K562 (cell line): Measurements from ENCODE around the gene TNIK. TPM values are rescaled to one million over a fixed set of nuclear protein-coding genes. Genes with fewer than 3 reads are reported as not detected.

ENCODE experiments used
- ATAC-seq: fragments of 200-7000 bp; cut with Tn5 transposase; 3 replicates; pipeline ENCODE4 v1.9.1; 2020; ENCODE audit warnings: moderate library complexity
- BruUV-seq: library from RNA; stranded (reverse); fragments of 400-500 nt; replicated peaks from 2 replicates; lab custom pipeline; 2021; lab: Mats Ljungman, UMichigan
- CTCF ChIA-PET: fragments of 300-600 bp; formaldehyde crosslinking; extraction: SDS; loops from one replicate; lab custom pipeline; 2021; ENCODE audit warnings: low intra/inter-chr PET ratio; lab: Yijun Ruan, JAX
- POLR2A ChIA-PET: fragments of 300-600, 350-650 bp; sonication (Branson Sonifier 250); formaldehyde crosslinking; extraction: SDS; loops from one replicate; lab custom pipeline; 2021; ENCODE audit warnings: antibody characterized with exemption, inconsistent platforms; lab: Yijun Ruan, JAX
- DNase-seq, 4 experiments: peaks; one replicate each; pipeline versions ENCODE4 v3.0.0 to v3.0.0-alpha.2; 2011 to 2018; ENCODE audit warnings: low spot score in 3 of 4, mixed read lengths in 3 of 4; ENCODE audit errors: extremely low read depth in 1 of 4
- FAIRE-seq: peaks from 2 replicates; lab custom pipeline; 2011; peaks lifted over from hg19 to GRCh38; lab: Jason Lieb, UNC
- H2AFZ ChIP-seq: 2 replicates; pipeline ENCODE4 v1.6.0; 2011; ENCODE audit warnings: low read depth, low read length, control low read depth, inconsistent platforms
- H3K27ac ChIP-seq: fragments of 200-600 bp; 3 replicates; pipeline ENCODE4 v1.8.0; 2011; ENCODE audit warnings: low read depth, mild to moderate bottlenecking, control low read depth, inconsistent platforms, low read length, moderate library complexity, mixed read lengths; ENCODE audit errors: extremely low read depth
- H3K27me3 ChIP-seq, 2 experiments: fragments of 300-600 bp in 1 of 2; 2 replicates in 1 of 2; 3 replicates in 1 of 2; pipeline versions ENCODE4 v1.6.0 to v1.8.0; 2011; ENCODE audit warnings: inconsistent platforms in 2 of 2, low read length in 2 of 2, mild to moderate bottlenecking in 1 of 2, mixed read lengths in 1 of 2, moderate library complexity in 1 of 2; ENCODE audit not compliant: control insufficient read depth in 2 of 2, insufficient read depth in 2 of 2
- H3K36me3 ChIP-seq: fragments of 300-600 bp; 3 replicates; pipeline ENCODE4 v1.8.0; 2011; ENCODE audit warnings: mild to moderate bottlenecking, low read length, inconsistent platforms; ENCODE audit not compliant: control insufficient read depth, insufficient read depth
- H3K4me1 ChIP-seq, 2 experiments: fragments of 200-600 bp in 1 of 2; replicated peaks in 1 of 2; 2 replicates in 1 of 2; 3 replicates in 1 of 2; pipeline versions ENCODE4 v1.5.1 to v1.8.0; 2011; ENCODE audit warnings: inconsistent platforms in 2 of 2, low read length in 2 of 2, mild to moderate bottlenecking in 1 of 2, mixed read lengths in 1 of 2, moderate library complexity in 1 of 2; ENCODE audit not compliant: control insufficient read depth in 2 of 2, insufficient read depth in 2 of 2
- H3K4me2 ChIP-seq: 2 replicates; pipeline ENCODE4 v1.6.1; 2011; ENCODE audit warnings: low read length, control low read depth, inconsistent platforms, mixed read lengths; ENCODE audit not compliant: insufficient read depth
- H3K4me3 ChIP-seq: fragments of 200-600 bp; sonication (generic), shearing (Covaris generic); 2 replicates; pipeline ENCODE4 v1.5.1; 2016; ENCODE audit warnings: control low read depth, inconsistent platforms
- H3K79me2 ChIP-seq: fragments of 200-600 bp; 3 replicates; pipeline ENCODE4 v1.8.0; 2011; ENCODE audit warnings: low read length, inconsistent platforms; ENCODE audit not compliant: control insufficient read depth, insufficient read depth
- H3K9ac ChIP-seq, 2 experiments: 2 replicates each; pipeline versions ENCODE4 v1.6.0 to v1.6.1; 2011; ENCODE audit warnings: low read depth in 2 of 2, low read length in 2 of 2, control low read depth in 1 of 2, inconsistent platforms in 1 of 2, mild to moderate bottlenecking in 1 of 2, mixed read lengths in 1 of 2; ENCODE audit not compliant: insufficient read depth in 1 of 2
- H3K9me1 ChIP-seq: one replicate; pipeline ENCODE4 v1.6.0; 2011; ENCODE audit warnings: inconsistent platforms, mild to moderate bottlenecking, low read length, moderate library complexity; ENCODE audit not compliant: control insufficient read depth, insufficient read depth
- H3K9me3 ChIP-seq: replicated peaks from 2 replicates; pipeline ENCODE4 v1.5.1; 2011; ENCODE audit warnings: low read depth, low read length, inconsistent platforms; ENCODE audit not compliant: control insufficient read depth, insufficient read depth
- H4K20me1 ChIP-seq: replicated peaks from 2 replicates; pipeline ENCODE4 v1.6.1; 2011; ENCODE audit warnings: low read length, inconsistent platforms, mixed read lengths; ENCODE audit not compliant: control insufficient read depth, insufficient read depth
- BCOR ChIP-seq: fragments of 450-650 bp; IDR thresholded peaks from 2 replicates; pipeline ENCODE4 v1.6.1; 2016
- CBX3 ChIP-seq, 2 experiments: IDR thresholded peaks; 1 replicate in 1 of 2; 2 replicates in 1 of 2; pipeline ENCODE4 v1.6.1; 2012; ENCODE audit warnings: inconsistent platforms in 2 of 2, low read length in 2 of 2, borderline replicate concordance in 1 of 2, control low read depth in 1 of 2
- CREM ChIP-seq: IDR thresholded peaks from 2 replicates; pipeline ENCODE4 v1.6.1; 2014; ENCODE audit warnings: antibody characterized with exemption, low read depth
- HLTF ChIP-seq: fragments of 450-650 bp; IDR thresholded peaks from 2 replicates; pipeline ENCODE4 v1.6.1; 2016
- MCM3 ChIP-seq: fragments of 450-650 bp; IDR thresholded peaks from 2 replicates; pipeline ENCODE4 v1.6.1; 2016
- MTA3 ChIP-seq: fragments of 450-650 bp; formaldehyde crosslinking; IDR thresholded peaks from 2 replicates; pipeline ENCODE4 v1.6.1; 2017; ENCODE audit warnings: mild to moderate bottlenecking, borderline replicate concordance
- MYNN ChIP-seq, 2 experiments: sonication (generic); formaldehyde crosslinking in 1 of 2; IDR thresholded peaks; 2 replicates each; pipeline versions ENCODE4 v1.5.0 to v1.6.1; 2016 to 2020; ENCODE audit warnings: antibody characterized with exemption in 1 of 2, missing genetic modification reagents in 1 of 2
- SMAD3 ChIP-seq: fragments of 450-650 bp; formaldehyde crosslinking; conservative IDR thresholded peaks from 2 replicates; pipeline ENCODE4 v1.4.0; 2020; ENCODE audit warnings: mild to moderate bottlenecking
- SUPT5H ChIP-seq: fragments of 450-650 bp; IDR thresholded peaks from 2 replicates; pipeline ENCODE4 v1.6.1; 2016
- TRIM28 ChIP-seq: fragments of 450-650 bp; IDR thresholded peaks from 2 replicates; pipeline ENCODE4 v1.6.1; 2017
- ZNF785 ChIP-seq: fragments of 250-450 bp; sonication (Bioruptor Pico); IDR thresholded peaks from 2 replicates; pipeline ENCODE4 v1.4.0; 2020; ENCODE audit warnings: mild to moderate bottlenecking
- WGBS: fragments of 100-300 bp; shearing (Covaris generic); methylation state at CpG from one replicate; pipeline ENCODE4 v1.1.6; 2016; ENCODE audit warnings: low coverage, mixed read lengths; ENCODE audit not compliant: insufficient coverage; ENCODE audit errors: missing lambda C conversion rate; 5-methylcytosine and 5-hydroxymethylcytosine counted together
- in situ Hi-C: fragments of 300-500 bp; cut with MboI; formaldehyde crosslinking; loops from 4 replicates; pipeline ENCODE4 v1.15.0; 2018; ENCODE audit warnings: inconsistent platforms, mixed read lengths
- intact Hi-C: fragments of 100-400 bp; cut with micrococcal nuclease; formaldehyde crosslinking; loops from 2 replicates; pipeline ENCODE4 v1.14.2; 2022
- polyA plus RNA-seq, 8 experiments: library from polyadenylated mRNA; depleted of rRNA in 4 of 8; stranded (reverse) in 5 of 8; unstranded in 3 of 8; fragments of >200 nt; fragmentation: Nextera tagmentation in 2 of 8; fragmentation: Illumina TruSeq in 1 of 8; extraction: Ambion mirVana in 2 of 8; extraction: Trizol in 1 of 8; gene quantifications; 2 replicates each; pipeline versions ENCODE4 v1.2.1 to v1.2.3, GENCODE V29; 2011 to 2014; ENCODE audit warnings: inconsistent platforms in 1 of 8, missing spikeins in 1 of 8
- total RNA-seq, 7 experiments: library from RNA; depleted of rRNA in 6 of 7; stranded (reverse); fragments of >200 nt in 6 of 7; fragmentation: Illumina TruSeq in 2 of 7; extraction: Trizol in 2 of 7; gene quantifications; 2 replicates each; pipeline versions ENCODE4 v1.2.1 to v1.2.3, GENCODE V29; 2011 to 2021; ENCODE audit warnings: low replicate concordance in 1 of 7
- TF ChIP-seq, protein P1 (sequence below), 2 experiments: fragments of 450-650 bp in 1 of 2; sonication (generic) in 1 of 2; formaldehyde crosslinking in 1 of 2; IDR thresholded peaks in 1 of 2; conservative IDR thresholded peaks in 1 of 2; 2 replicates each; pipeline versions ENCODE4 v1.6.1 to v1.8.1; 2016 to 2023; ENCODE audit warnings: mild to moderate bottlenecking in 2 of 2, moderate library complexity in 2 of 2, inconsistent platforms in 1 of 2, missing genetic modification reagents in 1 of 2
- TF ChIP-seq, protein P2 (sequence below), 2 experiments: fragments of 450-650 bp; formaldehyde crosslinking in 1 of 2; IDR thresholded peaks; 2 replicates each; pipeline versions ENCODE4 v1.4.0 to v1.6.1; 2014 to 2020; ENCODE audit warnings: mild to moderate bottlenecking in 2 of 2, borderline replicate concordance in 1 of 2, low read depth in 1 of 2

The TNIK gene
- total and polyA plus RNA-seq, 9 of the 15 experiments (the other 6 are each of a cell fraction or from before 2014, with no cell fraction given): 6.6 to 39.0 (median 24.7) TPM

DNA sequence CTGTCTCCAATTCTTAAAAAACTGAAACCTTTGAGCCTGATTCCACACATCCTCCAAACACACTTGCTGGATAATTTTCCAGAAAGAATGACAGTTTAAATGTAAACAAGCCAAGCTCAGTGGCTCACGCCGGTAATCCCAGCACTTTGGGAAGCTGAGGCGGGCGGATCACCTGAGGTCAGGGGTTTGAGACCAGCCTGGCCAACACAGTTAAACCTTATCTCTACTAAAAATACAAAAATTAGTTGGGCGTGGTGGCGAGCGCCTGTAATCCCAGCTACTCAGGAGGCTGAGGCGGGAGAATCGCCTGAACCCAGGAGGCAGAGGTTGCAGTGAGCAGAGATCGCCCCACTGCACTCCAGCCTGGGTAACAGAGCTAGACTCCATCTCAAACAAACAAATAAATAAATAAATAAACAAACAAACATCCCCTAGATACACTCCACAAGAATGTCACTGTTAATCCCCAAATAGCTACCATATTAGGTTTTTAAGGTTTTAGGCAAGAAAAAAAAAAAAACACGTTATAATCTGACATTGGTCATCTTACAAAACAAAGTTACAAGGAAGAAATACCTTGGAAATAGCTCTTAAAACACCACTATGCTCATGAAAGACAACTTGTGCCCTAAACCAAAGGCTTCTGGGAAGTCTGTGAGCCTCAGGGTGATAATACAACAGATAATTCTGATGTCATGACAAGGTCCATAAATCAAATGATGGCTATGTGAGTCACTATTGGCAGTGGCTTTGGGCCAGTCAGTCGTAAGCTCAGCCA, 13.2 kb downstream of the TNIK start:
- no TSS peak for BruUV-seq
- WGBS: 8% methylated on average over 12 of the region's 12 CpGs
- FAIRE-seq (peak; percentile 90), DNase-seq (peak in 3 of 4 experiments; percentile 23 to 83 (median 77)), ATAC-seq (peak; percentile 91)
- H3K27me3 ChIP-seq: no peaks in the 10 kb centered on the region
- H3K27ac ChIP-seq: peak overlapping the region; percentile 57
- in situ Hi-C loops: loop anchor here (10.0 kb wide), 1 partner anchor 252 kb away; no protein-coding TSS in a partner anchor
- no peaks in the 10 kb centered on the region for H3K9me3 ChIP-seq
- peaks cover 64% of the 10 kb centered on the region for H3K79me2 ChIP-seq
- no peak overlapping the region for H3K4me3 ChIP-seq
- H3K4me1 ChIP-seq: peaks cover 7 to 38% of the 10 kb centered on the region in 2 experiments; a peak in 4 of 5 replicates
- no peaks in the 10 kb centered on the region for H3K9me1 ChIP-seq
- intact Hi-C loops: loop anchor here (2.0 kb wide), 1 partner anchor 18 kb away; no protein-coding TSS in a partner anchor
- no peak overlapping the region for H3K9ac ChIP-seq
- H2AFZ ChIP-seq: no peak overlapping the region
- CTCF ChIA-PET: no interaction called here
- no peaks in the 10 kb centered on the region; the same call in 2 of the 3 replicates for H3K36me3 ChIP-seq
- H4K20me1 ChIP-seq: peaks cover 3% of the 10 kb centered on the region
- POLR2A ChIA-PET: interaction anchor here (0.6 to 2.4 kb wide), 11 partner anchors 8 to 338 kb away, joined by 3 to 17 read pairs (median 4); partner anchors contain the start of gene TNIK
- H3K4me2 ChIP-seq: peak overlapping the region; percentile 41
- TF ChIP-seq SUPT5H (peak; percentile 36; the same call in 1 of the 2 replicates), MTA3 (no peak), MYNN (IDR thresholded peaks at IDR 0.05) (0 out of 2 replicates have a peak, but pooled peaks have one; percentile 33), MYNN (CRISPR knock-in tag; IDR thresholded peaks at IDR 0.05) (no peak), BCOR (peak; percentile 90), TRIM28 (peak; percentile 42; the same call in 1 of the 2 replicates), MCM3 (no peak), CREM (peak; percentile 78), HLTF (peak; percentile 75; the same call in 1 of the 2 replicates), CBX3 (IDR thresholded peaks at IDR 0.05; ENCODE audit: borderline replicate concordance in 1 of 2, low read length in 2 of 2) (no peak), ZNF785 (CRISPR knock-in tag) (no peak), SMAD3 (CRISPR knock-in tag) (peak; percentile 76)
- TF ChIP-seq, protein P1, sequence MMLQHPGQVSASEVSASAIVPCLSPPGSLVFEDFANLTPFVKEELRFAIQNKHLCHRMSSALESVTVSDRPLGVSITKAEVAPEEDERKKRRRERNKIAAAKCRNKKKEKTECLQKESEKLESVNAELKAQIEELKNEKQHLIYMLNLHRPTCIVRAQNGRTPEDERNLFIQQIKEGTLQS (IDR thresholded peaks at IDR 0.05): peak; percentile 94
- TF ChIP-seq, protein P1 (CRISPR knock-in tag; conservative IDR thresholded peaks at IDR 0.05): no peak; the same call in 1 of the 2 replicates
- TF ChIP-seq, protein P2, sequence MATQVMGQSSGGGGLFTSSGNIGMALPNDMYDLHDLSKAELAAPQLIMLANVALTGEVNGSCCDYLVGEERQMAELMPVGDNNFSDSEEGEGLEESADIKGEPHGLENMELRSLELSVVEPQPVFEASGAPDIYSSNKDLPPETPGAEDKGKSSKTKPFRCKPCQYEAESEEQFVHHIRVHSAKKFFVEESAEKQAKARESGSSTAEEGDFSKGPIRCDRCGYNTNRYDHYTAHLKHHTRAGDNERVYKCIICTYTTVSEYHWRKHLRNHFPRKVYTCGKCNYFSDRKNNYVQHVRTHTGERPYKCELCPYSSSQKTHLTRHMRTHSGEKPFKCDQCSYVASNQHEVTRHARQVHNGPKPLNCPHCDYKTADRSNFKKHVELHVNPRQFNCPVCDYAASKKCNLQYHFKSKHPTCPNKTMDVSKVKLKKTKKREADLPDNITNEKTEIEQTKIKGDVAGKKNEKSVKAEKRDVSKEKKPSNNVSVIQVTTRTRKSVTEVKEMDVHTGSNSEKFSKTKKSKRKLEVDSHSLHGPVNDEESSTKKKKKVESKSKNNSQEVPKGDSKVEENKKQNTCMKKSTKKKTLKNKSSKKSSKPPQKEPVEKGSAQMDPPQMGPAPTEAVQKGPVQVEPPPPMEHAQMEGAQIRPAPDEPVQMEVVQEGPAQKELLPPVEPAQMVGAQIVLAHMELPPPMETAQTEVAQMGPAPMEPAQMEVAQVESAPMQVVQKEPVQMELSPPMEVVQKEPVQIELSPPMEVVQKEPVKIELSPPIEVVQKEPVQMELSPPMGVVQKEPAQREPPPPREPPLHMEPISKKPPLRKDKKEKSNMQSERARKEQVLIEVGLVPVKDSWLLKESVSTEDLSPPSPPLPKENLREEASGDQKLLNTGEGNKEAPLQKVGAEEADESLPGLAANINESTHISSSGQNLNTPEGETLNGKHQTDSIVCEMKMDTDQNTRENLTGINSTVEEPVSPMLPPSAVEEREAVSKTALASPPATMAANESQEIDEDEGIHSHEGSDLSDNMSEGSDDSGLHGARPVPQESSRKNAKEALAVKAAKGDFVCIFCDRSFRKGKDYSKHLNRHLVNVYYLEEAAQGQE (IDR thresholded peaks at IDR 0.05; ENCODE audit: borderline replicate concordance): peak; percentile 7; the same call in 1 of the 2 replicates
- TF ChIP-seq, protein P2 (CRISPR knock-in tag; IDR thresholded peaks at IDR 0.05; ENCODE audit: low read depth): no peak
